Hepatocyte (in vitro differentiated cells): Measurements from ENCODE around the gene MAST2. TPM values are rescaled to one million over a fixed set of nuclear protein-coding genes. Genes with fewer than 3 reads are reported as not detected.

Experiments used
- DNase-seq: peaks from one replicate; pipeline ENCODE4 v3.0.0-alpha.2; 2016; ENCODE audit warnings: low spot score
- H2AFZ ChIP-seq: fragments of 200-600 bp; sonication (generic); 2 replicates; pipeline ENCODE4 v1.6.0; 2016; ENCODE audit warnings: antibody characterized with exemption, mild to moderate bottlenecking
- H3K27ac ChIP-seq: fragments of 200-600 bp; sonication (generic); 2 replicates; pipeline ENCODE4 v1.5.1; 2016; ENCODE audit warnings: mild to moderate bottlenecking
- H3K27me3 ChIP-seq: fragments of 200-600 bp; sonication (generic); 2 replicates; pipeline ENCODE4 v1.6.1; 2016
- H3K36me3 ChIP-seq: fragments of 200-600 bp; sonication (generic); replicated peaks from 2 replicates; pipeline ENCODE4 v1.5.1; 2016; ENCODE audit warnings: low read depth; ENCODE audit not compliant: insufficient read depth
- H3K4me1 ChIP-seq: fragments of 200-600 bp; sonication (generic); 2 replicates; pipeline ENCODE4 v1.5.1; 2016; ENCODE audit warnings: mild to moderate bottlenecking, moderate library complexity; ENCODE audit not compliant: insufficient read depth
- H3K4me2 ChIP-seq: fragments of 200-600 bp; sonication (generic); 2 replicates; pipeline ENCODE4 v1.6.0; 2016
- H3K4me3 ChIP-seq: fragments of 200-600 bp; sonication (generic); 2 replicates; pipeline ENCODE4 v1.5.1; 2016; ENCODE audit warnings: mild to moderate bottlenecking
- H3K79me2 ChIP-seq: fragments of 200-600 bp; sonication (generic); 2 replicates; pipeline ENCODE4 v1.6.0; 2017; ENCODE audit warnings: mild to moderate bottlenecking
- H3K9me2 ChIP-seq: fragments of 200-600 bp; sonication (generic); replicated peaks from 2 replicates; pipeline ENCODE4 v1.6.0; 2017; ENCODE audit warnings: mild to moderate bottlenecking; ENCODE audit not compliant: insufficient read depth
- H3K9me3 ChIP-seq: fragments of 200-600 bp; sonication (generic); 2 replicates; pipeline ENCODE4 v1.5.1; 2016; ENCODE audit warnings: low read depth, mild to moderate bottlenecking
- H4K20me1 ChIP-seq: fragments of 200-600 bp; sonication (generic); 2 replicates; pipeline ENCODE4 v1.6.0; 2016; ENCODE audit warnings: mild to moderate bottlenecking; ENCODE audit not compliant: insufficient read depth, poor library complexity, severe bottlenecking
- CTCF ChIP-seq: fragments of 200-600 bp; sonication (generic); IDR thresholded peaks from 2 replicates; pipeline ENCODE4 v1.5.1; 2016; ENCODE audit warnings: antibody characterized with exemption, mild to moderate bottlenecking; ENCODE audit not compliant: poor library complexity
- EZH2 ChIP-seq: fragments of 200-600 bp; sonication (generic); IDR thresholded peaks from 2 replicates; pipeline ENCODE4 v1.6.1; 2016; ENCODE audit warnings: antibody characterized with exemption, mild to moderate bottlenecking, borderline replicate concordance
- EZH2phosphoT487 ChIP-seq: fragments of 200-600 bp; sonication (generic); IDR thresholded peaks from one replicate; pipeline ENCODE4 v1.6.1; 2018; ENCODE audit warnings: antibody characterized with exemption, mild to moderate bottlenecking, low read depth, moderate library complexity; ENCODE audit not compliant: unreplicated experiment, severe bottlenecking
- WGBS: methylation state at CpG from one replicate; pipeline ENCODE4 v1.1.6; 2016; ENCODE audit warnings: low lambda C conversion rate; ENCODE audit errors: missing lambda C conversion rate; 5-methylcytosine and 5-hydroxymethylcytosine counted together
- polyA plus RNA-seq: library from polyadenylated mRNA; unstranded; fragments of >200 nt; fragmentation: Nextera tagmentation; extraction: Ambion mirVana; gene quantifications from 2 replicates; pipeline ENCODE4 v1.2.1, GENCODE V29; 2016
- total RNA-seq: library from RNA; depleted of rRNA; stranded (reverse); fragments of >200 nt; gene quantifications from 2 replicates; pipeline ENCODE4 v1.2.3, GENCODE V29; 2014

MAST2 gene
- total and polyA plus RNA-seq, 2 experiments from 2014 or later, result 25.8 to 33.5 TPM

- Histone ChIP-seq H3K4me1 (no peaks in the 10 kb centered on the region), H2AFZ (no peak overlapping the region), H4K20me1 (no peaks in the 10 kb centered on the region), H3K36me3 (no peaks in the 10 kb centered on the region), H3K9me3 (no peaks in the 10 kb centered on the region), H3K4me3 (no peak overlapping the region), H3K9me2 (no peaks in the 10 kb centered on the region), H3K27me3 (no peaks in the 10 kb centered on the region), H3K4me2 (no peak overlapping the region), H3K79me2 (peaks cover 6% of the 10 kb centered on the region), H3K27ac (no peak overlapping the region)
- no peak for DNase-seq
- 88% methylated on average over 3 of the region's 3 CpGs for WGBS
- TF ChIP-seq EZH2, result no peak
- TF ChIP-seq EZH2phosphoT487, result no peak
- TF ChIP-seq CTCF, result no peak
These were observed 167.9 kb downstream of the MAST2 start for GRCh38 chr1:45971335-45971734.

- H3K4me2 ChIP-seq, result no peak overlapping the region
- H3K36me3 ChIP-seq, result no peaks in the 10 kb centered on the region
- TF ChIP-seq CTCF (no peak), EZH2phosphoT487 (no peak), EZH2 (no peak)
- no peak overlapping the region for H2AFZ ChIP-seq
- no peaks in the 10 kb centered on the region for H3K9me2 ChIP-seq
- WGBS, result 93% methylated on average over 5 of the region's 5 CpGs
- no peak for DNase-seq
- peak overlapping the region; percentile 85 for H3K27ac ChIP-seq
- no peaks in the 10 kb centered on the region for H4K20me1 ChIP-seq
- H3K4me3 ChIP-seq, result no peak overlapping the region
- no peaks in the 10 kb centered on the region for H3K9me3 ChIP-seq
- no peaks in the 10 kb centered on the region for H3K4me1 ChIP-seq
- peaks cover 4% of the 10 kb centered on the region for H3K79me2 ChIP-seq
- no peaks in the 10 kb centered on the region for H3K27me3 ChIP-seq
These were observed 168.6 kb downstream of the MAST2 start for GRCh38 chr1:45971922-45972531.

- Histone ChIP-seq H4K20me1 (no peaks in the 10 kb centered on the region), H3K9me3 (no peaks in the 10 kb centered on the region), H3K4me2 (peak overlapping the region; percentile 57), H3K27ac (peak overlapping the region; percentile 85), H2AFZ (no peak overlapping the region), H3K4me3 (no peak overlapping the region), H3K27me3 (no peaks in the 10 kb centered on the region), H3K9me2 (no peaks in the 10 kb centered on the region), H3K79me2 (peaks cover 4% of the 10 kb centered on the region), H3K36me3 (no peaks in the 10 kb centered on the region), H3K4me1 (no peaks in the 10 kb centered on the region)
- TF ChIP-seq EZH2 (no peak), EZH2phosphoT487 (no peak), CTCF (no peak)
- DNase-seq, result no peak
- 75% methylated on average over 2 of the region's 2 CpGs for WGBS
These were observed 169.2 kb downstream of the MAST2 start for GRCh38 chr1:45972621-45973020.
